ENCODE data around the gene TBC1D1. TPM values are rescaled to one million over a fixed set of nuclear protein-coding genes. Genes with fewer than 3 reads are reported as not detected.
A peak's percentile ranks its signal among the peaks of the same experiment; 100 is the strongest.

The TBC1D1 gene
- total RNA-seq, 2 experiments from 2014 or later = 40.7 to 46.5 TPM

GRCh38 chr4:37980246-37980645 is 89.4 kb downstream of the TBC1D1 start:
- intact Hi-C loops (cut with DNase I, micrococcal nuclease) = no loop called here
- no peaks in the 10 kb centered on the region for H3K9me3 Mint-ChIP-seq
- H3K27me3 ChIP-seq (ENCODE audit: control insufficient read depth in 1 of 2, insufficient read depth in 2 of 2, low read length in 2 of 2) = no peaks in the 10 kb centered on the region
- DNase-seq = no peak
- H3K27me3 Mint-ChIP-seq = no peaks in the 10 kb centered on the region
- CTCF ChIA-PET = no interaction called here
- no peaks in the 10 kb centered on the region for H3K9me3 ChIP-seq (ENCODE audit: control insufficient read depth in 1 of 2, insufficient read depth in 1 of 2, low read length in 2 of 2)
- H3K4me1 ChIP-seq (ENCODE audit: insufficient read depth, low read length) = peaks cover 17% of the 10 kb centered on the region
- H3K36me3 Mint-ChIP-seq (ENCODE audit: low read depth) = no peaks in the 10 kb centered on the region
- no peak for TF ChIP-seq CTCF (IDR thresholded peaks at IDR 0.05)
- H3K27ac ChIP-seq (ENCODE audit: low read depth in 1 of 2, low read length in 2 of 2) = no peak overlapping the region
- peaks cover 3% of the 10 kb centered on the region for H3K36me3 ChIP-seq (ENCODE audit: insufficient read depth, low read length)
- H3K4me3 ChIP-seq (ENCODE audit: low read length) = no peak overlapping the region
- peak overlapping the region; percentile 42 for H3K4me3 Mint-ChIP-seq
- peaks cover 42% of the 10 kb centered on the region for H3K4me1 Mint-ChIP-seq (ENCODE audit: low read depth)
- POLR2A ChIA-PET = no interaction called here
- ATAC-seq (ENCODE audit: poor library complexity) = no peak
- no peak overlapping the region for H3K27ac Mint-ChIP-seq

GRCh38 chr4:37981425-37981824 is 90.5 kb downstream of the TBC1D1 start:
- ChIA-PET POLR2A (no interaction called here), CTCF (no interaction called here)
- no peak for ATAC-seq (ENCODE audit: poor library complexity)
- Histone ChIP-seq H3K9me3 (ENCODE audit: control insufficient read depth in 1 of 2, insufficient read depth in 1 of 2, low read length in 2 of 2) (no peaks in the 10 kb centered on the region), H3K36me3 (ENCODE audit: insufficient read depth, low read length) (peaks cover 3% of the 10 kb centered on the region), H3K27ac (ENCODE audit: low read depth in 1 of 2, low read length in 2 of 2) (no peak overlapping the region), H3K4me1 (ENCODE audit: insufficient read depth, low read length) (peaks cover 17% of the 10 kb centered on the region), H3K4me3 (ENCODE audit: low read length) (no peak overlapping the region), H3K27me3 (ENCODE audit: control insufficient read depth in 1 of 2, insufficient read depth in 2 of 2, low read length in 2 of 2) (no peaks in the 10 kb centered on the region)
- no peak for DNase-seq
- Mint-ChIP-seq H3K36me3 (ENCODE audit: low read depth) (no peaks in the 10 kb centered on the region), H3K27ac (no peak overlapping the region), H3K9me3 (no peaks in the 10 kb centered on the region), H3K4me1 (ENCODE audit: low read depth) (peaks cover 42% of the 10 kb centered on the region), H3K27me3 (no peaks in the 10 kb centered on the region), H3K4me3 (no peak overlapping the region)
- TF ChIP-seq CTCF (IDR thresholded peaks at IDR 0.05) = no peak
- intact Hi-C loops (cut with DNase I, micrococcal nuclease) = no loop called here

- intact Hi-C loops (cut with DNase I, micrococcal nuclease) = no loop called here
- H3K4me3 ChIP-seq (ENCODE audit: low read length) = no peak overlapping the region
- peak in 1 of 14 experiments; percentile 19 for DNase-seq
- no peaks in the 10 kb centered on the region for H3K27me3 ChIP-seq (ENCODE audit: control insufficient read depth in 1 of 2, insufficient read depth in 2 of 2, low read length in 2 of 2)
- H3K9me3 ChIP-seq (ENCODE audit: control insufficient read depth in 1 of 2, insufficient read depth in 1 of 2, low read length in 2 of 2) = no peaks in the 10 kb centered on the region
- no peak overlapping the region for H3K27ac ChIP-seq (ENCODE audit: low read depth in 1 of 2, low read length in 2 of 2)
- TF ChIP-seq CTCF (IDR thresholded peaks at IDR 0.05) = no peak
- ChIA-PET POLR2A (no interaction called here), CTCF (interaction anchor here (2.1 kb wide), 1 partner anchor 11 kb away, joined by 6 read pairs; no protein-coding TSS in a partner anchor)
- no peak overlapping the region for H3K27ac Mint-ChIP-seq
- no peak overlapping the region for H3K4me3 Mint-ChIP-seq
- H3K36me3 ChIP-seq (ENCODE audit: insufficient read depth, low read length) = peaks cover 3% of the 10 kb centered on the region
- no peak for ATAC-seq (ENCODE audit: poor library complexity)
- H3K36me3 Mint-ChIP-seq (ENCODE audit: low read depth) = no peaks in the 10 kb centered on the region
- H3K27me3 Mint-ChIP-seq = no peaks in the 10 kb centered on the region
- H3K9me3 Mint-ChIP-seq = no peaks in the 10 kb centered on the region
- H3K4me1 ChIP-seq (ENCODE audit: insufficient read depth, low read length) = peaks cover 12% of the 10 kb centered on the region
- H3K4me1 Mint-ChIP-seq (ENCODE audit: low read depth) = peaks cover 42% of the 10 kb centered on the region
These were observed 91.2 kb downstream of the TBC1D1 start for GRCh38 chr4:37981844-37982720.

All from CD4-positive, alpha-beta T cell (primary cell).